ENCODE results near the gene TMEM132D. TPM values are rescaled to one million over a fixed set of nuclear protein-coding genes. Genes with fewer than 3 reads are reported as not detected.

The TMEM132D gene
- total and polyA plus RNA-seq, 5 donors from 2014 or later = not detected

DNA sequence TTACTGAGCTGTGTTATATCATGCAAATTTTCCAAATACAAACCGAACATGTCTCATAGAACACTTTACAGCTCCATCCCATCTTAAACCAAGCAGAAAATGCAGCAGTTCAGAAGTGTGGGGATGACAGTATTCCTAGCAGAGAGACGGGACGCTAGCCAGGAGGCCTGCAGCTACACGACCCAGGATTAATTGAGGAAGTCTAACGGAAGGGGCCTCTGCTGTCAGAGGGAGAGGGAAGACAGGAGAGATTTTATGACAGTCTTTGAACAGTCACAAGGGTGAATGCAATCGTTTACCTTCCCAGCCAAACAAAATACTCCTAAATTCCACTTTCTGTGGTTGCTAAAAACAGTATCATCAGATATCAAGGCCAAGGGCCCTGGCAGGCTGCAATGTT lies 261.9 kb downstream of the TMEM132D start:
- no peak overlapping the region for H3K27ac ChIP-seq (ENCODE audit: insufficient read depth, low read length, poor library complexity, severe bottlenecking)
- no peaks in the 10 kb centered on the region for H3K27me3 Mint-ChIP-seq
- H3K27me3 ChIP-seq (ENCODE audit: control insufficient read depth, insufficient read depth, low read length) = no peaks in the 10 kb centered on the region
- peaks cover 0 to 11% (median 3%) of the 10 kb centered on the region in 7 donors for H3K9me3 Mint-ChIP-seq
- no peaks in the 10 kb centered on the region for H3K36me3 ChIP-seq (ENCODE audit: control insufficient read depth, insufficient read depth, low read length)
- H3K9me3 ChIP-seq (ENCODE audit: control insufficient read depth in 2 of 2, low read length in 2 of 2) = no peaks in the 10 kb centered on the region
- H3K4me1 ChIP-seq (ENCODE audit: control insufficient read depth, insufficient read depth, low read length, poor library complexity, severe bottlenecking) = no peaks in the 10 kb centered on the region
- H3K27ac Mint-ChIP-seq = no peak overlapping the region
- no peaks in the 10 kb centered on the region for H3K36me3 Mint-ChIP-seq
- DNase-seq (no peak), ATAC-seq (ENCODE audit: low read depth in 2 of 2) (no peak)
- no peaks in the 10 kb centered on the region for H3K4me1 Mint-ChIP-seq
- no peak overlapping the region for H3K4me3 Mint-ChIP-seq
- H3K4me3 ChIP-seq (ENCODE audit: low read depth, low read length) = no peak overlapping the region

DNA sequence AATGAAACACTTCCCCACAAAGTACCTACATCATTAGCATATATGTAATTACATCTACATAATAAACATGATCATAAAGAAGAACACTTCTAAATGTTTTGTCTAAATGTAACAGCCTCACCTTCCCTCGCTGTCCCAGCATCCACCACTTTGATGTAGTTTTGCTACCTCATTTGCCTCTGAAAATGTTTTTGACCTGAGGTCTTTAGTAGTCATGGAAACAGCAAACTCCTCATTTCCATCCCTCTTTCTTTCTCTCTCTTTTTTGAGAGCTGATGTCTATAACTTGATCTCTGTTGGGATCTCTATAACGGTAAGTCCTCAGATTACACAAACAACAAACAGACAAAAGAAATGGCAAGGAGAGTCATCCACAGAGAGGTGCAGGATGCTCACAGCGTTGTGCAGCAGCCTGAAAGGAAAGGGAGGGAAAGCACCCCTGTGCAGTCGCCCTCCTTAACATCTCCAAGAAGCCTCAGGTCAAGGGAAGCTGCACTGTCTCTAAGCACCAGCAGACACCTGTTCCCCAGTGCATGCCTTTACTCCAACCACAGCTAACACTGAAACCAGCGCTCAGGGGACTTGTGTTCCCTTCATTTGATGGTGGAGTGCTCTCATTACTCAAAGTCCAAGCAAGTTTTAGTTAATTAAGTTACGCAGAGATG lies 268.7 kb downstream of the TMEM132D start:
- H3K27me3 Mint-ChIP-seq = no peaks in the 10 kb centered on the region
- Histone ChIP-seq H3K36me3 (ENCODE audit: control insufficient read depth, insufficient read depth, low read length) (no peaks in the 10 kb centered on the region), H3K27ac (ENCODE audit: insufficient read depth, low read length, poor library complexity, severe bottlenecking) (no peak overlapping the region), H3K9me3 (ENCODE audit: control insufficient read depth in 2 of 2, low read length in 2 of 2) (peaks cover 0 to 2% of the 10 kb centered on the region in 2 experiments), H3K4me3 (ENCODE audit: low read depth, low read length) (no peak overlapping the region), H3K4me1 (ENCODE audit: control insufficient read depth, insufficient read depth, low read length, poor library complexity, severe bottlenecking) (no peaks in the 10 kb centered on the region), H3K27me3 (ENCODE audit: control insufficient read depth, insufficient read depth, low read length) (no peaks in the 10 kb centered on the region)
- no peak overlapping the region for H3K27ac Mint-ChIP-seq
- DNase-seq = no peak
- peaks cover 0 to 10% (median under 1%) of the 10 kb centered on the region in 7 donors for H3K9me3 Mint-ChIP-seq
- no peak for ATAC-seq (ENCODE audit: low read depth in 2 of 2)
- H3K4me3 Mint-ChIP-seq = no peak overlapping the region
- no peaks in the 10 kb centered on the region for H3K4me1 Mint-ChIP-seq
- H3K36me3 Mint-ChIP-seq = no peaks in the 10 kb centered on the region

DNA sequence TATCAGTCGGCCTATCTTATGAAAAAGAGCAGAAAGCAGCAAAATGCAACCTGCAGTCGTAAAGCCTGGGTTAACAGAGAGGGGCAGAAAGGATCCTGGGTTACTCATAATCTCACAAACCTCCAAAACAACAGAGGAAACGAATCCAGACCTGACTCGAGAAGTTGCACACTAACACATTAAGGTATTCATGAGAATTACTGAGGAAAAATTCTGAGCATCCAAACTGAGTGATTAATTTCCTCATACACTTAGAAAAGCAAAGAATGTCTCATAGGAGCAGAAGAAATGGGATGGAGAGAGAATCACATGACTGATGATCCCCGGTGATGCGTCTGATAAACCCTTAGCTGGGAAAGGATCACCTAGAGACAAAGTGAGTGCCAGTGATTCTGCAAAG lies 272.5 kb downstream of the TMEM132D start:
- no peaks in the 10 kb centered on the region for H3K27me3 Mint-ChIP-seq
- peaks cover 0 to 2% of the 10 kb centered on the region in 2 experiments for H3K9me3 ChIP-seq (ENCODE audit: control insufficient read depth in 2 of 2, low read length in 2 of 2)

DNA sequence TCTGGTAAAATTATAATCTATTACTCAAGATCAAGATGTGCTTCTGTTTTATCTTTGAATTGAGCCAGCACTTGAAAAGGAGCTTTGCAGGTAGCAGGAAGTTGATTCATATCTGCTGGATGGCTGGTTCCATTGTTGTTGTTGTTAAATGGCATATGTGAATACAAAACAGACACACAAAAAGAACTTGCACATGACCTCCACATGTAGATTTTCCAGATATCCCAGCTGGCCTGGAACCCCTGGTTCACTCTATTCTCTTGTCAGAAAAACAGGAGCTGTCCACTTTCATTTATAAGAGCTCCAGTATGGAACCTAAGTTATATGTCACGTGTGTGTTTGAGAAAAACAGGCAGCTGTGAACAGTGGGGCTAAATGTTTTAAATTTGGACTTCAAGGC lies 273.9 kb downstream of the TMEM132D start:
- Mint-ChIP-seq H3K4me3 (no peak overlapping the region), H3K9me3 (peaks cover 0 to 10% (median 5%) of the 10 kb centered on the region in 7 donors), H3K27me3 (no peaks in the 10 kb centered on the region), H3K27ac (no peak overlapping the region), H3K36me3 (no peaks in the 10 kb centered on the region), H3K4me1 (no peaks in the 10 kb centered on the region)
- Histone ChIP-seq H3K27me3 (ENCODE audit: control insufficient read depth, insufficient read depth, low read length) (no peaks in the 10 kb centered on the region), H3K36me3 (ENCODE audit: control insufficient read depth, insufficient read depth, low read length) (no peaks in the 10 kb centered on the region), H3K4me1 (ENCODE audit: control insufficient read depth, insufficient read depth, low read length, poor library complexity, severe bottlenecking) (no peaks in the 10 kb centered on the region), H3K4me3 (ENCODE audit: low read depth, low read length) (no peak overlapping the region), H3K27ac (ENCODE audit: insufficient read depth, low read length, poor library complexity, severe bottlenecking) (no peak overlapping the region), H3K9me3 (ENCODE audit: control insufficient read depth in 2 of 2, low read length in 2 of 2) (peaks cover 0 to 2% of the 10 kb centered on the region in 2 experiments)
- no peak for ATAC-seq (ENCODE audit: low read depth in 2 of 2)
- DNase-seq = no peak

More for the DNA sequence above, 272.5 kb downstream of the TMEM132D start:
- Mint-ChIP-seq H3K4me3 (no peak overlapping the region), H3K4me1 (no peaks in the 10 kb centered on the region), H3K9me3 (peaks cover 0 to 9% (median 2%) of the 10 kb centered on the region in 7 donors), H3K27ac (no peak overlapping the region), H3K36me3 (no peaks in the 10 kb centered on the region)
- Histone ChIP-seq H3K27ac (ENCODE audit: insufficient read depth, low read length, poor library complexity, severe bottlenecking) (no peak overlapping the region), H3K27me3 (ENCODE audit: control insufficient read depth, insufficient read depth, low read length) (no peaks in the 10 kb centered on the region), H3K36me3 (ENCODE audit: control insufficient read depth, insufficient read depth, low read length) (no peaks in the 10 kb centered on the region), H3K4me1 (ENCODE audit: control insufficient read depth, insufficient read depth, low read length, poor library complexity, severe bottlenecking) (no peaks in the 10 kb centered on the region), H3K4me3 (ENCODE audit: low read depth, low read length) (no peak overlapping the region)
- ATAC-seq (ENCODE audit: low read depth in 2 of 2) (no peak), DNase-seq (no peak)

DNA sequence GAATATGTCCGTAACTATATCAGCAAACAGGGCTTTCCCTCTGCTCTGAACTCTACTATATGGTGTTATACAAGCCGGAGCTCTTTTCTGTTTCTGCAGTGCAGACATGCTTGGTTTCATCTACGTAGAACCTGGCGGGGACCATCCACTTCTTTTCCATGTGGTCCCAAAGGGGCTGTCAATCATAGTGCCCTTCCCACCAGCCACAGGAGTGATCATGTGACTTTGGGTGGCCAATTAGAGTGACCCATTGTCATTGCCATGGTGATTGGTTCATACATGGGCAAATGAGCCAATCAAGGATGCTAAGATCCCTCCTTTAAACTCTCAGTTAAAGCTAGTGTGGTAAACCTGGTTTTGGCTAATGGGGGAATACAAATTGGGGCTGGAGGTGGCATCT lies 281.3 kb downstream of the TMEM132D start:
- Mint-ChIP-seq H3K36me3 (no peaks in the 10 kb centered on the region), H3K9me3 (peaks cover 0 to 11% (median 2%) of the 10 kb centered on the region in 7 donors), H3K27me3 (no peaks in the 10 kb centered on the region), H3K4me1 (no peaks in the 10 kb centered on the region), H3K27ac (no peak overlapping the region), H3K4me3 (no peak overlapping the region)
- H3K36me3 ChIP-seq (ENCODE audit: control insufficient read depth, insufficient read depth, low read length) = no peaks in the 10 kb centered on the region
- no peaks in the 10 kb centered on the region for H3K27me3 ChIP-seq (ENCODE audit: control insufficient read depth, insufficient read depth, low read length)
- peaks cover 0 to 3% of the 10 kb centered on the region in 2 experiments for H3K9me3 ChIP-seq (ENCODE audit: control insufficient read depth in 2 of 2, low read length in 2 of 2)
- no peak overlapping the region for H3K27ac ChIP-seq (ENCODE audit: insufficient read depth, low read length, poor library complexity, severe bottlenecking)
- no peaks in the 10 kb centered on the region for H3K4me1 ChIP-seq (ENCODE audit: control insufficient read depth, insufficient read depth, low read length, poor library complexity, severe bottlenecking)
- no peak overlapping the region for H3K4me3 ChIP-seq (ENCODE audit: low read depth, low read length)
- ATAC-seq (ENCODE audit: low read depth in 2 of 2) (no peak), DNase-seq (no peak)

DNA sequence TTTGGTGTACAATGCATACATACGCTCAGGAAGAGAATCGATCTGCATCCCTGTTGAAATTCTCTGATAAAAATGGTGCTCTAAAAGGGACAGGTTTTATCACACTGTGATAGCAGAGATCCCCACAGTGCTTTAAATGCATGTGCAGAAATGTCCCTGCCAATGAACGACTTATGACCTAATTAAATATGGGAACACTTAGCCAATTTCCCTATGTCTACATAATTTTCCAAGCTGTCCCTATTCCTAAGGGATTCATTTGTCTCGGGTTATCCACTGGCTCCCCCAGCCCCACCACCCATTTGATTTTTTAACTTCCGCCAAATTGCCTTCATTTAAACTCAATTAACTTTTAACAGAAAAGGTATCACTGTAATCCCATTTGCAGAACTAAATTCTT lies 284.6 kb downstream of the TMEM132D start:
- no peak for DNase-seq
- no peak for ATAC-seq (ENCODE audit: low read depth in 2 of 2)
- Mint-ChIP-seq H3K4me3 (no peak overlapping the region), H3K27me3 (no peaks in the 10 kb centered on the region), H3K36me3 (no peaks in the 10 kb centered on the region), H3K9me3 (peaks cover 0 to 24% (median 8%) of the 10 kb centered on the region in 7 donors), H3K27ac (no peak overlapping the region), H3K4me1 (no peaks in the 10 kb centered on the region)
- Histone ChIP-seq H3K36me3 (ENCODE audit: control insufficient read depth, insufficient read depth, low read length) (no peaks in the 10 kb centered on the region), H3K4me3 (ENCODE audit: low read depth, low read length) (no peak overlapping the region), H3K4me1 (ENCODE audit: control insufficient read depth, insufficient read depth, low read length, poor library complexity, severe bottlenecking) (no peaks in the 10 kb centered on the region), H3K9me3 (ENCODE audit: control insufficient read depth in 2 of 2, low read length in 2 of 2) (peaks cover 0 to 8% of the 10 kb centered on the region in 2 experiments), H3K27ac (ENCODE audit: insufficient read depth, low read length, poor library complexity, severe bottlenecking) (no peak overlapping the region), H3K27me3 (ENCODE audit: control insufficient read depth, insufficient read depth, low read length) (no peaks in the 10 kb centered on the region)

DNA sequence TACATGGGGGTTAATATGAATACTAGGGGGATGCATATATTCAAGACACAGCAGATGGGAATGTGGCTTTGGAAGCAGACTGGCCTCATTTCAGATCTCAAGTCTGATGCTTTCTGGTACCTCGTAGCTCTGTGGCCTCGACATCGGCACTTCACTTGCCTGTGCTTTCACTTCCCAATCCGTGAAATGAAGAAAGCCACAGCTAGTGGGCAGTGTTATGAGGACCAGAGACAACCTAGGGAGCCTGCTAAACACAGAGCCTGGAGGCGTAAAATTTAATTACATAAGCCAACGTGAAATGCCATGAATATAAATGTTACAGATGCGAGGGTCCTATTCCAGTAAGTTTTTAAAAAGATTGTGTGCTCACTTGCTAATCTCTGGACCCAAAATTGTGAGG lies 286.0 kb downstream of the TMEM132D start:
- H3K36me3 Mint-ChIP-seq = no peaks in the 10 kb centered on the region
- no peak overlapping the region for H3K4me3 Mint-ChIP-seq
- Histone ChIP-seq H3K36me3 (ENCODE audit: control insufficient read depth, insufficient read depth, low read length) (no peaks in the 10 kb centered on the region), H3K4me3 (ENCODE audit: low read depth, low read length) (no peak overlapping the region), H3K9me3 (ENCODE audit: control insufficient read depth in 2 of 2, low read length in 2 of 2) (peaks cover 5 to 9% of the 10 kb centered on the region in 2 experiments), H3K27ac (ENCODE audit: insufficient read depth, low read length, poor library complexity, severe bottlenecking) (no peak overlapping the region), H3K4me1 (ENCODE audit: control insufficient read depth, insufficient read depth, low read length, poor library complexity, severe bottlenecking) (no peaks in the 10 kb centered on the region), H3K27me3 (ENCODE audit: control insufficient read depth, insufficient read depth, low read length) (no peaks in the 10 kb centered on the region)
- H3K4me1 Mint-ChIP-seq = no peaks in the 10 kb centered on the region
- no peaks in the 10 kb centered on the region for H3K27me3 Mint-ChIP-seq
- DNase-seq = no peak
- ATAC-seq (ENCODE audit: low read depth in 2 of 2) = no peak
- H3K9me3 Mint-ChIP-seq = peaks cover 0 to 24% (median 8%) of the 10 kb centered on the region in 7 donors
- H3K27ac Mint-ChIP-seq = no peak overlapping the region

DNA sequence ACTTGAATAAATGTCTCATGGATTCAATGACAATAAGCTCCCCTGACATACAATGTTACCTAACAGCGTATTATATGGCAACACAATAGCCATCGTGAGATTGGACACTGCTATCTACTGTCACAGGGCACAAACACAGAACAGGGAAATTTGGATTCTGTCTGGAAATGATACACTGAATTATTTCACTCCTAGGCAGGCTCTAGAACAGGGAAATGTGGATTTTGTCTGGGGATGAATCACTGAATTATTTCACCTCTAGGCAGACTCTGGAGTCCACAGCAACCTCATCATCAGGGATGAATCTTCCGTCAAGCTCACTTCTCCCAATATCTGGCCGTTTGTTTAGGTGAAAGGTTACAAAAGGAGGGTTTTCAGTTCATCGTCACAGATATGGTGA lies 288.8 kb downstream of the TMEM132D start:
- Mint-ChIP-seq H3K36me3 (no peaks in the 10 kb centered on the region), H3K27ac (no peak overlapping the region), H3K9me3 (peaks cover 0 to 17% (median 6%) of the 10 kb centered on the region in 7 donors), H3K4me1 (no peaks in the 10 kb centered on the region), H3K27me3 (no peaks in the 10 kb centered on the region), H3K4me3 (no peak overlapping the region)
- Histone ChIP-seq H3K27ac (ENCODE audit: insufficient read depth, low read length, poor library complexity, severe bottlenecking) (no peak overlapping the region), H3K36me3 (ENCODE audit: control insufficient read depth, insufficient read depth, low read length) (no peaks in the 10 kb centered on the region), H3K27me3 (ENCODE audit: control insufficient read depth, insufficient read depth, low read length) (no peaks in the 10 kb centered on the region), H3K4me3 (ENCODE audit: low read depth, low read length) (no peak overlapping the region), H3K4me1 (ENCODE audit: control insufficient read depth, insufficient read depth, low read length, poor library complexity, severe bottlenecking) (no peaks in the 10 kb centered on the region), H3K9me3 (ENCODE audit: control insufficient read depth in 2 of 2, low read length in 2 of 2) (peaks cover 5 to 6% of the 10 kb centered on the region in 2 experiments)
- ATAC-seq (ENCODE audit: low read depth in 2 of 2) = no peak
- DNase-seq = no peak
